Testis (tissue), 2 donors: ENCODE results near the gene PDLIM5.

ENCODE experiments used
- POLR2A ChIP-seq: fragments of 450-650 bp; IDR thresholded peaks from one replicate; pipeline ENCODE4 v1.6.1; 2017; ENCODE audit warnings: antibody characterized with exemption, mild to moderate bottlenecking, moderate library complexity
- TF ChIP-seq, protein P1 (sequence below), 3 experiments: fragments of 450-650 bp in 2 of 3; fragments of 200-600 bp in 1 of 3; sonication (generic) in 1 of 3; IDR thresholded peaks; one replicate each; pipeline ENCODE4 v1.5.1; 2016 to 2019; ENCODE audit warnings: antibody characterized with exemption in 3 of 3, mild to moderate bottlenecking in 2 of 3, moderate library complexity in 1 of 3

DNA sequence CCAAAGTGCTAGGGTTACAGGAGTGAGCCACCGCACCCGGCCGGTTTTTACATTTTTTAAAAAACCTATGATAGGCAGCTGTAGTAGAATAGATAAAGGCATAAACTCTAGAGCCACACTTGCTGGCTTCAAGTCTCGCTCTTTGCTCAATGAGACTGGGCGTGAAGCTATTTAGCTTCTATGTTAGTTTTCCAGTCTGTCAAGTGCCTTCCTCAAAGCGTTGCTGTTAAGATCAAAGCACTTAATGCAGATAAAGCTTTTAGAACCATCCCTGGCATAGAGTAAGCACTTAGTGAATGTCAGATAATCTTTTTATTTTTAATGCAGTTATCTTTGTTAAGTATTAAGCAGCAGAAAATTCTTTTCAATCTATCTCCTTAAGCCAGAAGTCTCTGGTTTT, 264.0 kb downstream of the PDLIM5 start:
- TF ChIP-seq, protein P1, sequence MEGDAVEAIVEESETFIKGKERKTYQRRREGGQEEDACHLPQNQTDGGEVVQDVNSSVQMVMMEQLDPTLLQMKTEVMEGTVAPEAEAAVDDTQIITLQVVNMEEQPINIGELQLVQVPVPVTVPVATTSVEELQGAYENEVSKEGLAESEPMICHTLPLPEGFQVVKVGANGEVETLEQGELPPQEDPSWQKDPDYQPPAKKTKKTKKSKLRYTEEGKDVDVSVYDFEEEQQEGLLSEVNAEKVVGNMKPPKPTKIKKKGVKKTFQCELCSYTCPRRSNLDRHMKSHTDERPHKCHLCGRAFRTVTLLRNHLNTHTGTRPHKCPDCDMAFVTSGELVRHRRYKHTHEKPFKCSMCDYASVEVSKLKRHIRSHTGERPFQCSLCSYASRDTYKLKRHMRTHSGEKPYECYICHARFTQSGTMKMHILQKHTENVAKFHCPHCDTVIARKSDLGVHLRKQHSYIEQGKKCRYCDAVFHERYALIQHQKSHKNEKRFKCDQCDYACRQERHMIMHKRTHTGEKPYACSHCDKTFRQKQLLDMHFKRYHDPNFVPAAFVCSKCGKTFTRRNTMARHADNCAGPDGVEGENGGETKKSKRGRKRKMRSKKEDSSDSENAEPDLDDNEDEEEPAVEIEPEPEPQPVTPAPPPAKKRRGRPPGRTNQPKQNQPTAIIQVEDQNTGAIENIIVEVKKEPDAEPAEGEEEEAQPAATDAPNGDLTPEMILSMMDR (IDR thresholded peaks at IDR 0.05): no peak
- TF ChIP-seq POLR2A: no peak
